Duodenal mucosa (tissue), 2 donors: ENCODE measurements around the gene APLP2.
"Not testable (repeated sequence)": the region's sequence is repeated elsewhere in the genome, so short reads cannot be mapped to it uniquely, and the experiment has no call there.

Experiments
- H3K27ac ChIP-seq: one replicate; pipeline ENCODE4 v1.7.0; 2013; ENCODE audit warnings: low read depth, low read length
- H3K27me3 ChIP-seq, 2 donors: one replicate each; pipeline ENCODE4 v1.7.0; 2013; ENCODE audit warnings: low read length in 2 of 2, control low read depth in 1 of 2; ENCODE audit not compliant: insufficient read depth in 2 of 2, control insufficient read depth in 1 of 2
- H3K36me3 ChIP-seq, 2 donors: one replicate each; pipeline ENCODE4 v1.7.0; 2013; ENCODE audit warnings: low read length in 2 of 2, control low read depth in 1 of 2; ENCODE audit not compliant: insufficient read depth in 2 of 2, control insufficient read depth in 1 of 2
- H3K4me1 ChIP-seq, 2 donors: one replicate each; pipeline ENCODE4 v1.7.0; 2013; ENCODE audit warnings: low read length in 2 of 2, control low read depth in 1 of 2; ENCODE audit not compliant: insufficient read depth in 2 of 2, control insufficient read depth in 1 of 2
- H3K4me3 ChIP-seq, 2 donors: one replicate each; pipeline ENCODE4 v1.7.0; 2013; ENCODE audit warnings: low read length in 2 of 2, low read depth in 1 of 2
- H3K9ac ChIP-seq, 2 donors: one replicate each; pipeline ENCODE4 v1.7.0; 2013; ENCODE audit warnings: low read length in 2 of 2, low read depth in 1 of 2
- H3K9me3 ChIP-seq, 2 donors: one replicate each; pipeline ENCODE4 v1.7.0; 2013; ENCODE audit warnings: low read length in 2 of 2, control low read depth in 1 of 2; ENCODE audit not compliant: control insufficient read depth in 1 of 2

Gene APLP2

DNA sequence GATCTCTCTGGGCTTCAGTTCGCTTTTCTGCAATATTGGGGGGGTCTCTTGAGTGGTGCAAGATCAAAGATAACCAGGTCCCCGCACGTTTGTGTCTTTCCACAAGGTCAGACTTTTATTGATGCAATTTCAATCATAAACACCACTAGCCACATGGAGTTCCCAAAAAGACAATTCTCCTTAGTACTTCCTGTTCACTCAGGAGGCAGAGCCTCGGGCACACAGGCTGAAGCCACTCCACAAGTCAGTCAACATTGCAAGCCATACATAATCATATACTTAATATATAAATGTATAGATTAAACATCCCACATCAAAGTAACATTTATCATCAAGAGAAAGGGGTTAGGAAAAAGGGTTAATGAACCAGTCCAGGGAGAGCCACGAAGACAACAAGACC, 101.8 kb downstream of the APLP2 start:
- Histone ChIP-seq H3K4me1 (peaks cover 38% of the 10 kb centered on the region in 2 donors), H3K27ac (no peak overlapping the region), H3K27me3 (no peaks in the 10 kb centered on the region), H3K4me3 (no peak overlapping the region), H3K9me3 (no peaks in the 10 kb centered on the region), H3K9ac (no peak overlapping the region), H3K36me3 (peaks cover 5 to 6% of the 10 kb centered on the region in 2 donors)

DNA sequence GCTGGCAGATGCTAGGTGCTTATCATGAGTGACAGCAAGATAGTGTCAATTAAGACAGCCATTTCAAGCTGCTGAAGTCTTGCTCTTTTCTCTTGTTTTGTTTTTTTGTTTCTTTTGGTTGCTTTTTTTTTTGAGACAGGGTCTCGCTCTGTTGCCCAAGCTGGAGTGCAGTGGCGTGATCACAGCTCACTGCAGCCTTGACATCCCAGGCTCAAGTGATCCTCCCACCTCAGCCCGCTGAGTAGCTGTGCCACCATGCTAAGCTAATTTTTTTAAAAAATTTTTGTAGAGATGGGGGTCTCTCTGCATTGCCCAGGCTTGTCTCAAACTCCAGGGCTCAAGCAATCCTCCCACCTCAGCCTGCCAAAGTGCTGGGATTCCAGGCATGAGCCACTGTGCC, 102.3 kb downstream of the APLP2 start:
- H3K4me1 ChIP-seq, result peaks cover 37 to 38% of the 10 kb centered on the region in 2 donors
- H3K4me3 ChIP-seq, H3K9me3 ChIP-seq, H3K9ac ChIP-seq, H3K36me3 ChIP-seq, H3K27me3 ChIP-seq, H3K27ac ChIP-seq: not testable (repeated sequence)

- no peaks in the 10 kb centered on the region for H3K9me3 ChIP-seq
- H3K4me3 ChIP-seq, result no peak overlapping the region
- no peak overlapping the region for H3K27ac ChIP-seq
- H3K4me1 ChIP-seq, result peaks cover 41 to 45% of the 10 kb centered on the region in 2 donors
- peaks cover 5 to 6% of the 10 kb centered on the region in 2 donors for H3K36me3 ChIP-seq
- no peak overlapping the region for H3K9ac ChIP-seq
- no peaks in the 10 kb centered on the region for H3K27me3 ChIP-seq
Measured at GRCh38 chr11:130174642-130175041, 104.9 kb downstream of the APLP2 start.

GRCh38 chr11:130175898-130176297, 106.2 kb downstream of the APLP2 start:
- Histone ChIP-seq H3K9ac (no peak overlapping the region), H3K9me3 (no peaks in the 10 kb centered on the region), H3K27me3 (no peaks in the 10 kb centered on the region), H3K4me1 (peaks cover 41 to 48% of the 10 kb centered on the region in 2 donors), H3K27ac (no peak overlapping the region), H3K4me3 (no peak overlapping the region), H3K36me3 (peaks cover 5 to 6% of the 10 kb centered on the region in 2 donors)

DNA sequence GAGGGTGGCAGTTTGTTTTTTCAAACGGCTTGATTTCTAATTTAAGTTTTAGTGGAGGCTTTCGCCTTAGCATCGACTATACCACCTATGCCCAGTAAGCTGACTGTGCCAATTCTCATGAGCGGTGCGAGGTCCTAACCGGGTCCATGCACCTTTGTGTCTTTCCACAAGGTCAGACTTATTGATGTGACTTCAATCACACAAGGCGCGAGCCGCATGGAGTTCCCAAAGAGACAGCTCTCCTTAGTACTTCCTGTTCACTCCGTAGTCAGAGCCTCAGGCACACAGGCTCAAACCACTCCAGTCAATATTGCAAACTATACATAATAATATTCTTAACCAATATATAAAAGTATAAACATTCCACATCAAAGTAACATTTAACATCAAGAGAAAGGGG, 108.1 kb downstream of the APLP2 start:
- no peaks in the 10 kb centered on the region for H3K27me3 ChIP-seq

GRCh38 chr11:130178441-130179339, 109.0 kb downstream of the APLP2 start:
- peaks cover 40 to 58% of the 10 kb centered on the region in 2 donors for H3K4me1 ChIP-seq
- H3K27ac ChIP-seq, result peak overlapping the region; percentile 79
- peaks cover 5% of the 10 kb centered on the region in 2 donors for H3K36me3 ChIP-seq
- no peaks in the 10 kb centered on the region for H3K9me3 ChIP-seq
- H3K4me3 ChIP-seq, result peak overlapping the region in 1 of 2 donors; percentile 22
- H3K27me3 ChIP-seq, result no peaks in the 10 kb centered on the region
- peak overlapping the region; percentile 50 to 54 for H3K9ac ChIP-seq

More for the DNA sequence above, 108.1 kb downstream of the APLP2 start:
- Histone ChIP-seq H3K9me3 (no peaks in the 10 kb centered on the region), H3K4me3 (no peak overlapping the region), H3K36me3 (peaks cover 5 to 6% of the 10 kb centered on the region in 2 donors), H3K27ac (peak overlapping the region; percentile 55), H3K4me1 (peaks cover 43 to 57% of the 10 kb centered on the region in 2 donors), H3K9ac (peak overlapping the region in 1 of 2 donors; percentile 54)

- Histone ChIP-seq H3K27me3 (no peaks in the 10 kb centered on the region), H3K4me3 (peak overlapping the region; percentile 22 to 38), H3K36me3 (peaks cover 0 to 9% of the 10 kb centered on the region in 2 donors), H3K4me1 (peaks cover 40 to 60% of the 10 kb centered on the region in 2 donors), H3K27ac (peak overlapping the region; percentile 79), H3K9ac (peak overlapping the region; percentile 50 to 60), H3K9me3 (no peaks in the 10 kb centered on the region)
Measured at GRCh38 chr11:130179396-130180306, 110.0 kb downstream of the APLP2 start.

DNA sequence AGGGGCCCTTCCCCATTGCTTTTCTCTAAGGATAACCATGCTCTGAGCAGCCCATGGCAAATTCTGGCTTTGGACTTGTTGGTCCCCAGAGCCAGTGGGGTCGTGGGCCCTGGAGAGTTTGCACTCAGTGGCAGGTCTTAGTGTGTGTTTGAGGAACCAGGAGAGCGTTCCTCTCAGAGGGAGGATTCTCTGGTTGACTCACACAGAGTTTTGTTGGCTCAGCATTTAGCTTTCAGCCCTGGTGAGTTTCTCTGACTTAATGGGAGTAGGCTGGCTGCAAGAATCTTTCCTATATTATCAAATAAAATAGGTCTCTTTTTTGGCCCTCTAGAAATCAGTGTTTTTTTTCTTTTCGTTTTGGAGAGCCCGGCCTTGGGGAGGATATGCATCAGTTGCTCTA, 110.8 kb downstream of the APLP2 start:
- Histone ChIP-seq H3K36me3 (peaks cover 0 to 6% of the 10 kb centered on the region in 2 donors), H3K9ac (peak overlapping the region; percentile 50 to 68), H3K9me3 (no peaks in the 10 kb centered on the region), H3K4me1 (peaks cover 40 to 60% of the 10 kb centered on the region in 2 donors), H3K4me3 (peak overlapping the region; percentile 48 to 52), H3K27ac (peak overlapping the region; percentile 79), H3K27me3 (no peaks in the 10 kb centered on the region)

DNA sequence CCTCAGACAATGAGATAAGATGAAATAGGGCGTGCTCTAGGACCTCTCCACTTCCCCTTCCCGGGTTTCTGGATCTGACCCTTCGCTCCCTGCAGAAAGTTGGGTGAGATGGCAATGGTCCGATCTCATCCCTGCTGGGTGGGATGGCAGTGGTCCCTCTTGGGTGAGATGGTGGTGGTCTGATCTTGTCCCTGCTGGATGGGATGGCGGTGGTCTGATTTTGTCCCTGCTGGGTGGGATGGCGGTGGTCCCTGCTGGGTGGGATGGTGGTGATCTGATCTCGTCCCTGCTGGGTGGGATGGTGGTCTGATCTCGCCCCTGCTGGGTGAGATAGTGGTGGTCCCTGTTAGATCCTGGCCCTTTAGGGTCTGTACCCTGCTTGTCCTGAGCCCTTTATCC, 111.2 kb downstream of the APLP2 start:
- Histone ChIP-seq H3K4me3 (peak overlapping the region; percentile 48 to 52), H3K27ac (peak overlapping the region; percentile 64), H3K36me3 (peaks cover 0 to 6% of the 10 kb centered on the region in 2 donors), H3K4me1 (peaks cover 40 to 60% of the 10 kb centered on the region in 2 donors), H3K9me3 (no peaks in the 10 kb centered on the region), H3K27me3 (no peaks in the 10 kb centered on the region), H3K9ac (peak overlapping the region; percentile 44 to 68)
